NCI-H345 treated with DMSO at 0.1 percent for 48 hours (cell line): ENCODE measurements around the gene PARD3.

Source experiments
- DNase-seq: peaks from one replicate; lab custom pipeline; 2025; ENCODE audit not compliant: unreplicated experiment; lab: John Stamatoyannopoulos, UW

The PARD3 gene

GRCh38 chr10:34627741-34628140 lies 187.4 kb downstream of the PARD3 start:
- no peak for DNase-seq

- no peak for DNase-seq
Measured at GRCh38 chr10:34627331-34627730, 187.8 kb downstream of the PARD3 start.

GRCh38 chr10:34626158-34626880 lies 188.8 kb downstream of the PARD3 start:
- DNase-seq = no peak

GRCh38 chr10:34624323-34625153 lies 190.6 kb downstream of the PARD3 start:
- no peak for DNase-seq

- DNase-seq = no peak
Measured at GRCh38 chr10:34622945-34623344, 192.2 kb downstream of the PARD3 start.

GRCh38 chr10:34618611-34619010 lies 196.5 kb downstream of the PARD3 start:
- no peak for DNase-seq

- no peak for DNase-seq
Measured at GRCh38 chr10:34615770-34616169, 199.3 kb downstream of the PARD3 start.

GRCh38 chr10:34613491-34613890 lies 201.6 kb downstream of the PARD3 start:
- no peak for DNase-seq

- no peak for DNase-seq
Measured at GRCh38 chr10:34612938-34613337, 202.2 kb downstream of the PARD3 start.

GRCh38 chr10:34612446-34612845 lies 202.7 kb downstream of the PARD3 start:
- no peak for DNase-seq

- no peak for DNase-seq
Measured at GRCh38 chr10:34609287-34609940, 205.7 kb downstream of the PARD3 start.

GRCh38 chr10:34607894-34608293 lies 207.2 kb downstream of the PARD3 start:
- DNase-seq = no peak

- no peak for DNase-seq
Measured at GRCh38 chr10:34606890-34607289, 208.2 kb downstream of the PARD3 start.

- DNase-seq = no peak
Measured at GRCh38 chr10:34602478-34602877, 212.6 kb downstream of the PARD3 start.

GRCh38 chr10:34601691-34602090 lies 213.4 kb downstream of the PARD3 start:
- no peak for DNase-seq

GRCh38 chr10:34599026-34599795 lies 215.9 kb downstream of the PARD3 start:
- no peak for DNase-seq

- no peak for DNase-seq
Measured at GRCh38 chr10:34596351-34596750, 218.7 kb downstream of the PARD3 start.

- no peak for DNase-seq
Measured at GRCh38 chr10:34593930-34594329, 221.2 kb downstream of the PARD3 start.

- DNase-seq = no peak
Measured at GRCh38 chr10:34593374-34593890, 221.7 kb downstream of the PARD3 start.

GRCh38 chr10:34590793-34591192 lies 224.3 kb downstream of the PARD3 start:
- DNase-seq = no peak

- no peak for DNase-seq
Measured at GRCh38 chr10:34589275-34589674, 225.8 kb downstream of the PARD3 start.
